Heart left ventricle (tissue), 16 donors: ENCODE results near the gene ITGAE. TPM values are rescaled to one million over a fixed set of nuclear protein-coding genes. Genes with fewer than 3 reads are reported as not detected.

Experiments used
- ATAC-seq, 4 donors: fragments of 200-7000 bp; cut with Tn5 transposase; one replicate each; pipeline ENCODE4 v1.9.1; 2020 to 2022; ENCODE audit warnings: moderate library complexity in 4 of 4, mild to moderate bottlenecking in 3 of 4, moderate number of reproducible peaks in 1 of 4
- DNase-seq, 5 donors: peaks; one replicate each; pipeline ENCODE4 v3.0.0-alpha.2; 2020
- H3K27ac ChIP-seq, 12 donors: fragments of 200-600 bp; sonication (generic) in 4 of 12; one replicate each; pipeline versions ENCODE4 v1.5.0 to v1.8.0; 2016 to 2022; ENCODE audit warnings: mild to moderate bottlenecking in 2 of 12
- H3K27me3 ChIP-seq, 9 donors: fragments of 200-600 bp; sonication (generic) in 2 of 9; one replicate each; pipeline versions ENCODE4 v1.5.1 to v1.8.0; 2016 to 2022; ENCODE audit warnings: mild to moderate bottlenecking in 3 of 9
- H3K36me3 ChIP-seq, 9 donors: fragments of 200-600 bp; sonication (generic) in 2 of 9; one replicate each; pipeline versions ENCODE4 v1.5.0 to v1.8.0; 2018 to 2022; ENCODE audit warnings: mild to moderate bottlenecking in 2 of 9
- H3K4me1 ChIP-seq, 12 donors: fragments of 200-600 bp; sonication (generic) in 4 of 12; one replicate each; pipeline versions ENCODE4 v1.5.0 to v1.8.0; 2016 to 2022; ENCODE audit warnings: mild to moderate bottlenecking in 3 of 12
- H3K4me3 ChIP-seq, 12 donors: fragments of 200-600 bp; sonication (generic) in 4 of 12; one replicate each; pipeline versions ENCODE4 v1.5.0 to v1.8.0; 2017 to 2022; ENCODE audit warnings: mild to moderate bottlenecking in 9 of 12, moderate library complexity in 4 of 12
- H3K9me3 ChIP-seq, 12 donors: fragments of 200-600 bp; sonication (generic) in 4 of 12; one replicate each; pipeline versions ENCODE4 v1.5.0 to v1.8.0; 2016 to 2022; ENCODE audit warnings: mild to moderate bottlenecking in 1 of 12
- POLR2A ChIP-seq, 2 donors: fragments of 450-650 bp; IDR thresholded peaks; one replicate each; pipeline ENCODE4 v1.6.1; 2017; ENCODE audit warnings: antibody characterized with exemption in 2 of 2, mild to moderate bottlenecking in 2 of 2, moderate library complexity in 2 of 2
- WGBS, 4 donors: extraction: QIAGEN DNeasy Blood & Tissue Kit in 2 of 4; methylation state at CpG; one replicate each; pipeline versions ENCODE4 v1.1.5 to v1.1.7; 2013 to 2018; 5-methylcytosine and 5-hydroxymethylcytosine counted together
- intact Hi-C, 10 donors: fragments of 100-400 bp; cut with DNase I; formaldehyde crosslinking; loops; one replicate each; pipeline versions ENCODE4 v1.11.1 to v1.14.2; 2022
- polyA plus RNA-seq, 2 donors: library from polyadenylated mRNA; stranded (reverse); fragments of 200-250 nt; gene quantifications; one replicate each; pipeline ENCODE4 v1.2.3, GENCODE V29; 2013
- total RNA-seq, 9 donors: library from RNA; depleted of rRNA in 2 of 9; stranded (reverse); fragments of >200 nt in 2 of 9; fragmentation: NEBNext Ultra II Directional in 3 of 9; extraction: Animal tissue kit (Norgen Biotek cat#: 25700) in 3 of 9; gene quantifications; one replicate each; pipeline versions ENCODE4 v1.1.0 to v1.2.4, GENCODE V29; 2016 to 2023
- TF ChIP-seq, protein P1 (sequence below), 12 donors: fragments of 200-600 bp; sonication (generic) in 4 of 12; IDR thresholded peaks; one replicate each; pipeline versions ENCODE4 v1.5.0 to v1.8.0; 2018 to 2022; ENCODE audit warnings: antibody characterized with exemption in 12 of 12, mild to moderate bottlenecking in 5 of 12
- donor health status: ischemic (EF 13 %, LVEDD 7.1; RV severe dilation, severe dysfunction).
- donor health status: healthy with polysubstance abuse.
- donor health status: DM: no; HTN: yes; CAD: no.
- donor health status: DM: no; HTN: no; CAD: no.
- donor health status: ischemic (EF 25% LVEDD 6.9; RV normal size, moderate dysfunction).
- donor health status: ischemic (EF 25% LVEDD 5.7; RV mildly dilated, moderate dysfunction).
- donor health status: healthy.
- donor health status: DM: yes; HTN: yes; CAD: no.
- donor health status: ischemic (EF 35%, LVEDD 5.7; RV mildly dilated, moderate dysfunction).
- donor health status: nonischemic (EF 11% LVEDD 7.7; RV severe dilation, severe dysfunction).
- donor health status: DM: yes; HTN: yes; CAD: no.
- donor health status: PGD.
- donor health status: ischemic (EF 29% LVEDD 5.4; RV normal size, mild dysfunction).
- donor health status: nonischemic (EF 23%, LVEDD 6.1; RV moderate dilation, normal function).

Gene ITGAE
- total and polyA plus RNA-seq, 11 donors, result 7.1 to 32.9 (median 15.3) TPM

DNA sequence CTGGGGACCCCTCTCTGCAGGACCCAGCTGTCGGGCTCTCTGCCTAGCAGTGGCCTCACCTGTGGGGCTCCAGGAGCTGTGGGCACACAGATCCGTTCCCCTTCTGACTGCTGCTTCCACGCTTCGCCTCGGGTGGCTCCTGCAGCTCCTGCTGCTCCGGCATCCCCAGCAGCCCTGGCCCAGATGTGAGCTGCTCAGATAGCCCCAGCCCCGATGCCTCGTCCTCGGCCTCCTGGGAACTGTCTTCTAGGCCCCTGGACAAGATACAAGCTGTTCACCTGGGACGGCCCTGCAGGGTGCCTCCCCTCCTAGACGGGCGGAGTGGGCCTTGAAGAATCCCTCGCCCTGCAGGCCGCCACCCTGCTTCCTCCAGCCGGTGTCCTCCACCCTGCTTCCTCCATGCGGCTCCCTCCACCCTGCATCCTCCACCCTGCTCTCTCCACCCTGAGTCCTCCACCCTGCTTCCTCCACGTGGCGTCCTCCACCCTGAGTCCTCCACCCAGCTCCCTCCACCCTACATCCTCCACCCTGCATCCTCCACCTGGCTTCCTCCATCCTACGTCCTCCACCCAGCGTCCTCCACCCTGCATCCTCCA lies 121.4 kb downstream of the ITGAE start:
- H3K27ac ChIP-seq, result no peak overlapping the region
- intact Hi-C loops, result no loop called here
- 55 to 62% (median 60%) methylated on average over 16 to 20 of the region's 20 CpGs for WGBS, 4 donors
- DNase-seq, result no peak
- peaks cover 0 to 4% (median 0%) of the 10 kb centered on the region in 9 donors for H3K36me3 ChIP-seq
- H3K4me1 ChIP-seq, result peaks cover 0 to 8% (median 0%) of the 10 kb centered on the region in 12 donors
- H3K27me3 ChIP-seq, result peaks cover 0 to 15% (median 0%) of the 10 kb centered on the region in 9 donors
- TF ChIP-seq POLR2A (IDR thresholded peaks at IDR 0.05), result no peak
- TF ChIP-seq, protein P1, sequence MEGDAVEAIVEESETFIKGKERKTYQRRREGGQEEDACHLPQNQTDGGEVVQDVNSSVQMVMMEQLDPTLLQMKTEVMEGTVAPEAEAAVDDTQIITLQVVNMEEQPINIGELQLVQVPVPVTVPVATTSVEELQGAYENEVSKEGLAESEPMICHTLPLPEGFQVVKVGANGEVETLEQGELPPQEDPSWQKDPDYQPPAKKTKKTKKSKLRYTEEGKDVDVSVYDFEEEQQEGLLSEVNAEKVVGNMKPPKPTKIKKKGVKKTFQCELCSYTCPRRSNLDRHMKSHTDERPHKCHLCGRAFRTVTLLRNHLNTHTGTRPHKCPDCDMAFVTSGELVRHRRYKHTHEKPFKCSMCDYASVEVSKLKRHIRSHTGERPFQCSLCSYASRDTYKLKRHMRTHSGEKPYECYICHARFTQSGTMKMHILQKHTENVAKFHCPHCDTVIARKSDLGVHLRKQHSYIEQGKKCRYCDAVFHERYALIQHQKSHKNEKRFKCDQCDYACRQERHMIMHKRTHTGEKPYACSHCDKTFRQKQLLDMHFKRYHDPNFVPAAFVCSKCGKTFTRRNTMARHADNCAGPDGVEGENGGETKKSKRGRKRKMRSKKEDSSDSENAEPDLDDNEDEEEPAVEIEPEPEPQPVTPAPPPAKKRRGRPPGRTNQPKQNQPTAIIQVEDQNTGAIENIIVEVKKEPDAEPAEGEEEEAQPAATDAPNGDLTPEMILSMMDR (IDR thresholded peaks at IDR 0.05), result no peak
- ATAC-seq, result no peak
- no peaks in the 10 kb centered on the region for H3K9me3 ChIP-seq
- H3K4me3 ChIP-seq, result no peak overlapping the region

DNA sequence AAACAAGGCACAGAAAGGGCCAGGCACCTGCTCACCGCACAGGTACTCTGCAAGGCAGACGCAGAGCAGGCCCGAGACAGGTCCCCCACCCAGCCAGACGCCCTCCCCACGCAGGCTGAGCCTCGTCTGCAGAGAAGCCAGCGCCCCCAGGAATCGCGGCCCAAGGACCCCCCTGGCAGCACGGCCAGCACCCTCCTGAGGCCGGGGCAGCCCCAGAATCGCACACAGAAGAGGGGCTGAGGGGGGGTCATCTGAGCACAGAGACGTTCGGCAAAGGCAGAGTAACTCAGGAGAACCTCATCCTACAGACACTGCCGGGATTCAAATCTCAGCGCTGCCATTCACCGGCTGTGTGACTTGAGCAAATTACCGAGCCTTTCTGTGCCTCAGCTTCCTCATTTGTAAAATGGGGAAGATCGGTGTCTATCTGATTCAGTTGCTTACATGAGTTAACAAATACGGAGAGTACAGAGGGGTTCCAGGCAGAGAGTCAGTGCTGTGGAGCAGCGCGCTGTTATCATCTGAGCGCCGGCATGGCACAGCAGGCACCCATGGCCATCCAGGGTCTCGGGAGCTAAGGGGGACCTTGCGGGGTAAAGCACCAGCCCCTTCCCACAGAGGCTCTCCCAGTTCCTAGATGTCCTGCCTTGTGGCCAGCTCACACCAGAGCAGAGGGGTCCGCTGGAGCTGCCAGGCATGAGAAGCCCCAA lies 122.0 kb downstream of the ITGAE start:
- Histone ChIP-seq H3K36me3 (peaks cover 0 to 4% (median 0%) of the 10 kb centered on the region in 9 donors), H3K9me3 (no peaks in the 10 kb centered on the region), H3K27ac (no peak overlapping the region), H3K4me1 (peaks cover 0 to 8% (median 0%) of the 10 kb centered on the region in 12 donors), H3K4me3 (no peak overlapping the region), H3K27me3 (peaks cover 0 to 15% (median 0%) of the 10 kb centered on the region in 9 donors)
- ATAC-seq (no peak), DNase-seq (no peak)
- TF ChIP-seq, protein P1 (IDR thresholded peaks at IDR 0.05), result no peak
- TF ChIP-seq POLR2A (IDR thresholded peaks at IDR 0.05), result no peak
- intact Hi-C loops, result no loop called here
- WGBS, 4 donors, result 85 to 91% (median 89%) methylated on average over 21 to 27 of the region's 27 CpGs

DNA sequence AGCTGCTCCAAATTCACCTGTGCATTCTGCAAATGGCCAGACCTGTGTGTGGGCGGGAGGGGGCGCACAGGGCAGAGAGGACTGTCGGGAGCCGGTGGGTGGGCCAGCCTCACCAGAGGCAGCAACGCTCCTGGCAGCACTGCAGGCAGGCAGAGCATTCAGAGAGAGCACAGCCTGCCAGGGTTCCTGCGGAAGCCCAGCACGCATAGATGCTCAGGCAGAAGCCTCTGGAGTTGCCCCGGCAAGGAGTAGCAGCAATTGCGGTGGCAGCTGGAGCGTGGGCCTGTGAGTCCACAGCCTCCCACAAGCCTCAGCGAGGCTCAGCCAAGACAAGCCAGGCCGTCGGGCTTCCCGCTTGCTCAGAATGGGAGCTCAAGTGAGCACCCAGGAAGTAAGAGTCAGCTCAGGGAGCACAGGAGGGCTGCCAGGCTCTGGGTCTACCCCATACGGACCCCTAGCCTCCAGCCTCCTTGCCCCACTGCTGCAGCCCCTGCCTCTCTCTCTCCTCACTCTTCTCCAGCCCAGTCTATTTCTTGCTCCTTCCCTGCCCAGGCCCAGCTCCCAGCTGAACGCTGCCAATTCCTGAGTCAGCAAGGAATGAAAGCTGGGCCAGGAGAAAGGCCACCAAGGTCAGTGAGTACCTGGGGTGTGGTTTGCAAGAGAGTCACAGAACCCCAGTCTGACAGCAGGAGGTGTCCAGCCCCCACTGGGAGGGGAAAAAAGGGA lies 122.7 kb downstream of the ITGAE start:
- H3K36me3 ChIP-seq, result peaks cover 0 to 4% (median 0%) of the 10 kb centered on the region in 9 donors
- H3K4me3 ChIP-seq, result no peak overlapping the region
- no peaks in the 10 kb centered on the region for H3K9me3 ChIP-seq
- peaks cover 0 to 8% (median 0%) of the 10 kb centered on the region in 12 donors for H3K4me1 ChIP-seq
- intact Hi-C loops, result no loop called here
- peaks cover 0 to 14% (median 0%) of the 10 kb centered on the region in 9 donors for H3K27me3 ChIP-seq
- WGBS, 4 donors, result 63 to 79% (median 74%) methylated on average over 9 to 16 of the region's 16 CpGs
- H3K27ac ChIP-seq, result no peak overlapping the region
- TF ChIP-seq, protein P1 (IDR thresholded peaks at IDR 0.05), result no peak
- no peak for TF ChIP-seq POLR2A (IDR thresholded peaks at IDR 0.05)
- ATAC-seq, result peak in 1 of 4 donors; percentile 6
- DNase-seq, result no peak

DNA sequence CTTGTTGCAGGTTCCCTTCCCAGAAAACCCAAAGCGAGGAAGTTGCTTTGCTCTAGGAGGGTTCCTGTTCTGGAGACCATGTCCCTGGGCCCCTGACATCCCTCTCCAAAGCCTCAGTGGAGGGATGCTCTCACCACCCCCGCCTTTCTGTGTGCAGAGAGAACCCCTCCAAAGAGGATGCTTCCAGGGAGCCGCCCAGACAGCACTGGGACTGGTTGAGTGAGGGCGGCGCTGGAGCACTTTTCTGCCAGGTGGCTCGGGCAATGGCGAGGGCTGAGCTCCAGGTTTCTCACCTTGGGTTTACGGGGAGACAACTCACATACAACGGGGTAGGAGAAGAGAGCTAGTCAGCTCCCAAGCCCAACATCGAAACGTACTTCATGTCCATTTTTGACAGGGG lies 125.1 kb downstream of the ITGAE start:
- Histone ChIP-seq H3K9me3 (no peaks in the 10 kb centered on the region), H3K27me3 (no peaks in the 10 kb centered on the region), H3K27ac (no peak overlapping the region), H3K4me3 (no peak overlapping the region), H3K36me3 (peaks cover 0 to 9% (median 4%) of the 10 kb centered on the region in 9 donors), H3K4me1 (peaks cover 0 to 4% (median 0%) of the 10 kb centered on the region in 12 donors)
- ATAC-seq (no peak), DNase-seq (no peak)
- intact Hi-C loops, result no loop called here
- 81 to 88% (median 85%) methylated on average over 11 of the region's 11 CpGs for WGBS, 4 donors
- no peak for TF ChIP-seq POLR2A (IDR thresholded peaks at IDR 0.05)
- TF ChIP-seq, protein P1 (IDR thresholded peaks at IDR 0.05), result no peak
